MCF 10A (cell line): ENCODE measurements around the gene ZNF407. TPM values are rescaled to one million over a fixed set of nuclear protein-coding genes. Genes with fewer than 3 reads are reported as not detected.

Source experiments
- BruUV-seq: library from RNA; stranded (reverse); fragments of 400-500 nt; replicated peaks from 2 replicates; lab custom pipeline; 2021; lab: Mats Ljungman, UMichigan
- CTCF ChIA-PET: fragments of 300-600 bp; sonication (Branson Sonifier 250); formaldehyde crosslinking; extraction: SDS; loops from one replicate; lab custom pipeline; 2021; ENCODE audit warnings: antibody characterized with exemption, inconsistent platforms; lab: Yijun Ruan, JAX
- POLR2A ChIA-PET: fragments of 300-600, 350-650 bp; sonication (Branson Sonifier 250); formaldehyde crosslinking; extraction: SDS; loops from one replicate; lab custom pipeline; 2020; ENCODE audit warnings: antibody characterized with exemption, inconsistent platforms; lab: Yijun Ruan, JAX
- DNase-seq: peaks from one replicate; pipeline ENCODE4 v3.0.0-alpha.2; 2018; ENCODE audit not compliant: unreplicated experiment
- H3K27ac Mint-ChIP-seq: one replicate; pipeline ENCODE4 v1.8.0; 2022; ENCODE audit warnings: mild to moderate bottlenecking, low read depth, mixed read lengths; ENCODE audit not compliant: unreplicated experiment
- H3K27me3 Mint-ChIP-seq: one replicate; pipeline ENCODE4 v1.8.0; 2022; ENCODE audit warnings: mixed read lengths; ENCODE audit not compliant: insufficient read depth, unreplicated experiment
- H3K36me3 Mint-ChIP-seq: one replicate; pipeline ENCODE4 v1.8.0; 2022; ENCODE audit warnings: mild to moderate bottlenecking, moderate library complexity, mixed read lengths; ENCODE audit not compliant: insufficient read depth, unreplicated experiment
- H3K4me1 Mint-ChIP-seq: one replicate; pipeline ENCODE4 v1.8.0; 2022; ENCODE audit warnings: mixed read lengths; ENCODE audit not compliant: insufficient read depth, unreplicated experiment
- H3K4me3 Mint-ChIP-seq: one replicate; pipeline ENCODE4 v1.8.0; 2022; ENCODE audit warnings: mild to moderate bottlenecking, moderate library complexity, mixed read lengths; ENCODE audit not compliant: unreplicated experiment
- H3K9me3 Mint-ChIP-seq: one replicate; pipeline ENCODE4 v1.8.0; 2022; ENCODE audit warnings: mixed read lengths; ENCODE audit not compliant: unreplicated experiment
- intact Hi-C: fragments of 100-400 bp; cut with micrococcal nuclease; formaldehyde crosslinking; loops from 2 replicates; pipeline ENCODE4 v1.14.1; 2022
- total RNA-seq: library from RNA; stranded (reverse); gene quantifications from 2 replicates; pipeline ENCODE4 v1.2.3, GENCODE V29; 2022
- TF ChIP-seq, protein P1 (sequence below): fragments of 200-600 bp; IDR thresholded peaks from one replicate; pipeline ENCODE4 v1.8.0; 2022; ENCODE audit warnings: antibody characterized with exemption, mild to moderate bottlenecking; ENCODE audit not compliant: unreplicated experiment

The ZNF407 gene
- total RNA-seq, 1 experiment from 2014 or later, result 9.5 TPM

DNA sequence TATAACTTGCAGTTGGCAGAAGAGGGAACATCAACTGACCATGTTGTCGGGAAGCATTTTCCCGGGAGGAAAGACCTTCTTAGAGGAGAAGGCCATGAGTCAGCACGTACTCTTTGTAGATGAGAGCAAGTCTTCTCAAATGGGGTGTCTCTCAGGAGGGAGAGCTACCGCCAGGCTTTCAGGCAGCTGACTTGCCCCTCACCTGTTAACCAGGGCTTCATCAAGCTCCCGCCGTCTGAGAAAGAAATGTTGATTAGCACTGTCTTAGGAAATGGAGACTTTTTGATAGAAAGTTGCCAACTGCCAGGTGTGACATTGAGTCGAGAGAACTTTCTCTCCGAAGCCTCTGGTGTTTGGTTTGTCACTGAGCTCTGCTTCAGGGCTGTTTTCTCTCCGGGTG lies 196.1 kb downstream of the ZNF407 start:
- CTCF ChIA-PET, result no interaction called here
- Mint-ChIP-seq H3K27me3 (no peaks in the 10 kb centered on the region), H3K4me1 (peaks cover 20% of the 10 kb centered on the region), H3K9me3 (no peaks in the 10 kb centered on the region), H3K4me3 (no peak overlapping the region), H3K27ac (no peak overlapping the region), H3K36me3 (no peaks in the 10 kb centered on the region)
- POLR2A ChIA-PET, result no interaction called here
- no TSS peak for BruUV-seq
- TF ChIP-seq, protein P1, sequence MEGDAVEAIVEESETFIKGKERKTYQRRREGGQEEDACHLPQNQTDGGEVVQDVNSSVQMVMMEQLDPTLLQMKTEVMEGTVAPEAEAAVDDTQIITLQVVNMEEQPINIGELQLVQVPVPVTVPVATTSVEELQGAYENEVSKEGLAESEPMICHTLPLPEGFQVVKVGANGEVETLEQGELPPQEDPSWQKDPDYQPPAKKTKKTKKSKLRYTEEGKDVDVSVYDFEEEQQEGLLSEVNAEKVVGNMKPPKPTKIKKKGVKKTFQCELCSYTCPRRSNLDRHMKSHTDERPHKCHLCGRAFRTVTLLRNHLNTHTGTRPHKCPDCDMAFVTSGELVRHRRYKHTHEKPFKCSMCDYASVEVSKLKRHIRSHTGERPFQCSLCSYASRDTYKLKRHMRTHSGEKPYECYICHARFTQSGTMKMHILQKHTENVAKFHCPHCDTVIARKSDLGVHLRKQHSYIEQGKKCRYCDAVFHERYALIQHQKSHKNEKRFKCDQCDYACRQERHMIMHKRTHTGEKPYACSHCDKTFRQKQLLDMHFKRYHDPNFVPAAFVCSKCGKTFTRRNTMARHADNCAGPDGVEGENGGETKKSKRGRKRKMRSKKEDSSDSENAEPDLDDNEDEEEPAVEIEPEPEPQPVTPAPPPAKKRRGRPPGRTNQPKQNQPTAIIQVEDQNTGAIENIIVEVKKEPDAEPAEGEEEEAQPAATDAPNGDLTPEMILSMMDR, result no peak
- DNase-seq, result no peak
- intact Hi-C loops, result no loop called here

DNA sequence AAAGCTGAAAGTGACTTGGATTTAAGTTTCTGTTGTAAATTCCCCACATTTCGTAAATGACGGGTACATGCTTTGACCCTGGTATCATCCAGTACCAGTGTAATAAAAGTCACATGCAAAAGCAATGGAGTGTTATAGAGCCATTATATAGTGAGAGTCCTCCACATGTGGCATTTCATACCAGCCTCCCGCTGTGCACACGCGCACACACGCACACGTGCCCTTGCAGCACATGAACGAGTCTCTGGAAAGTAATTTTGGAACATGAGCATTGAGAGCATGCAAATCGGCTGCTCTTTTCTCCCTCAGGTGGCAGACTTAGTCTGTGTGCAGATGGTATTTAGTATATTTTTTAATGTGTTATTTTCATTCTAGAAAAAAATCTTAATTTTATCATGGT lies 198.1 kb downstream of the ZNF407 start:
- intact Hi-C loops, result no loop called here
- Mint-ChIP-seq H3K4me3 (no peak overlapping the region), H3K4me1 (peaks cover 15% of the 10 kb centered on the region), H3K36me3 (no peaks in the 10 kb centered on the region), H3K9me3 (no peaks in the 10 kb centered on the region), H3K27me3 (no peaks in the 10 kb centered on the region), H3K27ac (no peak overlapping the region)
- CTCF ChIA-PET, result interaction anchor here (0.6 kb wide), 1 partner anchor 302 kb away, joined by 4 read pairs; no protein-coding TSS in a partner anchor
- TF ChIP-seq, protein P1, result no peak
- DNase-seq, result no peak
- POLR2A ChIA-PET, result interaction anchor here (1.3 to 2.0 kb wide), 2 partner anchors 11 to 50 kb away, joined by 3 to 9 read pairs; no protein-coding TSS in a partner anchor
- no TSS peak for BruUV-seq

DNA sequence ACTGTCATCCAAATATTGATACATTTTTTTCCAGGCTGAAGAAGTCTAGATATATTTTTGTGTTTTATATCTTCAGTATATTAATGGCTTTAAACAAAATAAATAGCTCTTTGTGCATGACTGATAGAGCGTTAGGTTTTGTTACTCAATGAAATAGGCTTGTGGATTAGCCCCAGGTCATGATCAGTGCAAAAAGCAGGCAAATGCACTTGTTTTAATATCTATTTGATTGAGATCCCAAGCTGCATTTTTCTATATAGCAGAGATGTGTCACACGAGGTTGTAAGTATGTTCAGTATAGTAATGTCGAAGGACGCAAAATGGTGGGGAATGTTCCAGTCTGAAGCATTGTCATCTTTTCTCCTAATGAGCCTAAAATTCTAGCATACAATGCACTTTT lies 198.5 kb downstream of the ZNF407 start:
- intact Hi-C loops, result no loop called here
- H3K4me1 Mint-ChIP-seq, result peaks cover 15% of the 10 kb centered on the region
- H3K27me3 Mint-ChIP-seq, result no peaks in the 10 kb centered on the region
- H3K27ac Mint-ChIP-seq, result no peak overlapping the region
- H3K36me3 Mint-ChIP-seq, result no peaks in the 10 kb centered on the region
- POLR2A ChIA-PET, result interaction anchor here (0.6 to 2.0 kb wide), 4 partner anchors 8 to 50 kb away, joined by 3 to 9 read pairs (median 4); no protein-coding TSS in a partner anchor
- H3K9me3 Mint-ChIP-seq, result no peaks in the 10 kb centered on the region
- CTCF ChIA-PET, result interaction anchor here (0.6 kb wide), 1 partner anchor 301 kb away, joined by 4 read pairs; no protein-coding TSS in a partner anchor
- DNase-seq, result no peak
- TF ChIP-seq, protein P1, result no peak
- BruUV-seq, result no TSS peak
- no peak overlapping the region for H3K4me3 Mint-ChIP-seq

DNA sequence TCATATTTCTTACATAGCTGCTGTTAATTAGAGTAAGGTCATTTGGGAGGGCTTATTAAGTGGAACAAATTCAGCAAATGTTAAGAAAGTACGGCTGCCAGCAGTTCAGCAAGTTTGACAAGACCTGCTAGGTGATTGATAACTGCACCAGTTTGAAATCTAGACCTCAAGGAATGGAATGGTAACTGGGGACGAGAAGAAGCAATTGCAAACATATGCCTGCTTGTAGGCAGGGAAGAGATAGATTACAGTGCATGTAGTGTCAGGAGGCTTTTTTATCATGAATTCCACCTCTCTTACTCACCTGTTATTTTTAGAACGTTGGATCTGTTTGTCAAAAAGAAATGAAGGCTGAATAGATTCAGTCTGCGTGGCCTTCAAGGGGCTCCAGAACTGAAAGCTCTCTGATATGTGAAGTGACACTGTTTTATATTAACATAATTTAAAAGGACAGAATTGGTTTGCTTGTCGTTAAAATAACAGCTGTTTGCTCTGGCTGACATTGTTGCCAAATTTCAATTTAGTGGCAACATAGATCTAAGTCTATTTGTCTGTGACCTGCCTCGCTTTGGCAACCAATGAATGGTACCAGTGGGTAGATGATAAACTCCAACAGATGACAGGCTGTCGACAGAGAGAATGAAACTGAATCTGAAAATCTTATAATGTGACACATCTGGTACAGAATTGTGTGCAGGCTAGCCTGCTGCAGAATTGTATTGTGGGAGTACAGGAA lies 199.3 kb downstream of the ZNF407 start:
- DNase-seq, result peak; percentile 4
- TF ChIP-seq, protein P1, result no peak
- Mint-ChIP-seq H3K36me3 (no peaks in the 10 kb centered on the region), H3K4me1 (peaks cover 15% of the 10 kb centered on the region), H3K4me3 (no peak overlapping the region), H3K27me3 (no peaks in the 10 kb centered on the region), H3K9me3 (no peaks in the 10 kb centered on the region), H3K27ac (no peak overlapping the region)
- POLR2A ChIA-PET, result interaction anchor here (0.7 to 2.0 kb wide), 4 partner anchors 9 to 1729 kb away, joined by 3 to 9 read pairs (median 4); no protein-coding TSS in a partner anchor
- CTCF ChIA-PET, result interaction anchor here (0.5 to 0.6 kb wide), 2 partner anchors 9 to 71 kb away, joined by 3 read pairs; no protein-coding TSS in a partner anchor
- intact Hi-C loops, result no loop called here
- no TSS peak for BruUV-seq
